IMR-90 (cell line): ENCODE results near the gene SLC22A5. TPM values are rescaled to one million over a fixed set of nuclear protein-coding genes. Genes with fewer than 3 reads are reported as not detected.

ENCODE experiments used
- ATAC-seq: fragments of 200-7000 bp; cut with Tn5 transposase; 2 replicates; pipeline ENCODE4 v1.9.1; 2020; ENCODE audit warnings: low read depth, mild to moderate bottlenecking, moderate library complexity
- BruUV-seq: library from RNA; stranded (reverse); fragments of 400-500 nt; replicated peaks from 2 replicates; lab custom pipeline; 2021; lab: Mats Ljungman, UMichigan
- CTCF ChIA-PET: fragments of 300-600 bp; formaldehyde crosslinking; extraction: SDS; loops from one replicate; lab custom pipeline; 2021; ENCODE audit warnings: antibody characterized with exemption; lab: Yijun Ruan, JAX
- POLR2A ChIA-PET: fragments of 300-600 bp; sonication (Branson Sonifier 250); formaldehyde crosslinking; loops from one replicate; lab custom pipeline; 2022; ENCODE audit warnings: antibody characterized with exemption; ENCODE audit not compliant: unreplicated experiment; lab: Charles Lee
- DNase-seq: peaks from one replicate; pipeline ENCODE4 v3.0.0; 2013
- H2AFZ ChIP-seq: replicated peaks from 2 replicates; pipeline ENCODE3; 2013; ENCODE audit warnings: low read length, mild to moderate bottlenecking; ENCODE audit not compliant: poor library complexity
- H2AK5ac ChIP-seq: 2 replicates; pipeline ENCODE4 v1.6.1; 2013; ENCODE audit warnings: low read depth, low read length, inconsistent platforms
- H2AK9ac ChIP-seq: replicated peaks from 2 replicates; pipeline ENCODE3; 2013; ENCODE audit warnings: mild to moderate bottlenecking, low read depth, low read length, moderate library complexity; ENCODE audit not compliant: poor library complexity
- H2BK120ac ChIP-seq: 2 replicates; pipeline ENCODE4 v1.6.1; 2013; ENCODE audit warnings: low read depth, low read length, inconsistent platforms
- H2BK15ac ChIP-seq: 3 replicates; pipeline ENCODE4 v1.6.1; 2013; ENCODE audit warnings: low read depth, low read length, inconsistent platforms
- H2BK20ac ChIP-seq: 2 replicates; pipeline ENCODE4 v1.6.1; 2013; ENCODE audit warnings: low read depth, mild to moderate bottlenecking, inconsistent platforms, low read length, moderate library complexity
- H2BK5ac ChIP-seq: 2 replicates; pipeline ENCODE4 v1.6.1; 2013; ENCODE audit warnings: mild to moderate bottlenecking, low read depth, low read length, inconsistent platforms; ENCODE audit not compliant: poor library complexity, severe bottlenecking
- H3K14ac ChIP-seq: replicated peaks from 2 replicates; pipeline ENCODE4 v1.6.1; 2013; ENCODE audit warnings: low read depth, low read length, inconsistent platforms
- H3K18ac ChIP-seq: 2 replicates; pipeline ENCODE4 v1.6.1; 2013; ENCODE audit warnings: low read depth, low read length, control low read depth
- H3K23ac ChIP-seq: 2 replicates; pipeline ENCODE4 v1.6.1; 2013; ENCODE audit warnings: low read depth, low read length, inconsistent platforms
- H3K27ac ChIP-seq: 2 replicates; pipeline ENCODE4 v1.5.1; 2013; ENCODE audit warnings: mild to moderate bottlenecking, control low read depth, low read length; ENCODE audit not compliant: insufficient read depth
- H3K27me3 ChIP-seq: 2 replicates; pipeline ENCODE4 v1.6.1; 2013; ENCODE audit warnings: low read length; ENCODE audit not compliant: control insufficient read depth, insufficient read depth
- H3K36me3 ChIP-seq: 2 replicates; pipeline ENCODE4 v1.6.1; 2013; ENCODE audit warnings: low read length, mixed read lengths; ENCODE audit not compliant: control insufficient read depth, insufficient read depth
- H3K4ac ChIP-seq: 2 replicates; pipeline ENCODE4 v1.6.1; 2013; ENCODE audit warnings: low read depth, low read length, inconsistent platforms
- H3K4me1 ChIP-seq: 2 replicates; pipeline ENCODE4 v1.6.1; 2013; ENCODE audit warnings: low read length, mixed read lengths; ENCODE audit not compliant: control insufficient read depth, insufficient read depth
- H3K4me2 ChIP-seq: 2 replicates; pipeline ENCODE4 v1.6.1; 2013; ENCODE audit warnings: low read depth, mild to moderate bottlenecking, control low read depth, low read length, moderate library complexity
- H3K4me3 ChIP-seq: 2 replicates; pipeline ENCODE4 v1.5.1; 2013; ENCODE audit warnings: low read depth, mild to moderate bottlenecking, control low read depth, low read length, moderate library complexity; ENCODE audit not compliant: insufficient read depth
- H3K56ac ChIP-seq: 2 replicates; pipeline ENCODE4 v1.6.1; 2013; ENCODE audit warnings: low read length, inconsistent platforms; ENCODE audit not compliant: insufficient read depth; ENCODE audit errors: extremely low read depth
- H3K79me1 ChIP-seq, 2 experiments: 2 replicates each; pipeline ENCODE4 v1.6.1; 2013; ENCODE audit warnings: low read length in 2 of 2, inconsistent platforms in 1 of 2, low read depth in 1 of 2
- H3K9ac ChIP-seq: 2 replicates; pipeline ENCODE4 v1.6.1; 2013; ENCODE audit warnings: low read depth, low read length, control low read depth
- H3K9me1 ChIP-seq: 2 replicates; pipeline ENCODE4 v1.6.1; 2013; ENCODE audit warnings: low read length, inconsistent platforms; ENCODE audit not compliant: insufficient read depth
- H3K9me3 ChIP-seq: 2 replicates; pipeline ENCODE4 v1.6.1; 2013; ENCODE audit warnings: low read length; ENCODE audit not compliant: control insufficient read depth, insufficient read depth
- H4K20me1 ChIP-seq: 2 replicates; pipeline ENCODE4 v1.6.1; 2013; ENCODE audit warnings: low read length, inconsistent platforms; ENCODE audit not compliant: insufficient read depth
- H4K5ac ChIP-seq: 2 replicates; pipeline ENCODE4 v1.6.1; 2013; ENCODE audit warnings: mild to moderate bottlenecking, low read depth, low read length, control low read depth
- H4K8ac ChIP-seq, 2 experiments: 2 replicates each; pipeline ENCODE4 v1.6.1; 2013; ENCODE audit warnings: low read depth in 2 of 2, low read length in 2 of 2, control low read depth in 1 of 2, inconsistent platforms in 1 of 2
- H4K91ac ChIP-seq: 2 replicates; pipeline ENCODE4 v1.6.1; 2013; ENCODE audit warnings: low read depth, low read length, inconsistent platforms; ENCODE audit not compliant: insufficient read depth
- RFX5 ChIP-seq: IDR thresholded peaks from 2 replicates; pipeline ENCODE4 v1.8.0; 2012; ENCODE audit warnings: low read depth, mild to moderate bottlenecking, low read length, moderate library complexity
- SMC3 ChIP-seq: fragments of 150-350 bp; IDR thresholded peaks from 2 replicates; pipeline ENCODE4 v1.6.1; 2016; ENCODE audit warnings: low read depth, mild to moderate bottlenecking, antibody characterized with exemption, low read length, moderate library complexity
- WGBS, 2 experiments: methylation state at CpG; one replicate each; pipeline versions ENCODE4 v1.1.5 to v1.1.7; 2013; ENCODE audit warnings: missing lambda C conversion rate in 2 of 2; ENCODE audit not compliant: insufficient read length in 1 of 2; ENCODE audit errors: extremely low coverage in 2 of 2; 5-methylcytosine and 5-hydroxymethylcytosine counted together
- dilution Hi-C: fragments of 300-500 bp; cut with HindIII; formaldehyde crosslinking; loops from one replicate; pipeline ENCODE4 v1.14.3; 2018; ENCODE audit warnings: low sequenced_read_pairs; ENCODE audit not compliant: unreplicated experiment
- in situ Hi-C: fragments of 300-500 bp; cut with MboI; formaldehyde crosslinking; loops from 3 replicates; pipeline ENCODE4 v1.14.3; 2019; ENCODE audit warnings: low sequenced_read_pairs, inconsistent platforms, mixed read lengths
- intact Hi-C: fragments of 100-400 bp; cut with micrococcal nuclease; formaldehyde crosslinking; loops from 2 replicates; pipeline ENCODE4 v1.10.0; 2022
- polyA plus RNA-seq, 3 experiments: library from polyadenylated mRNA; depleted of rRNA; stranded (reverse); fragments of >200 nt; gene quantifications; 2 replicates each; pipeline ENCODE4 v1.2.3, GENCODE V29; 2012; ENCODE audit warnings: low replicate concordance in 1 of 3
- total RNA-seq: library from RNA; depleted of rRNA; stranded (reverse); fragments of >200 nt; gene quantifications from 2 replicates; pipeline ENCODE4 v1.2.3, GENCODE V29; 2012

SLC22A5 gene
- total and polyA plus RNA-seq, 2 of the 4 experiments (the other 2 are of a cell fraction): 6.1 to 7.1 TPM

GRCh38 chr5:132355140-132355765 is 14.3 kb upstream of the SLC22A5 start:
- Histone ChIP-seq H4K91ac (no peak overlapping the region), H3K36me3 (no peaks in the 10 kb centered on the region), H4K8ac (no peak overlapping the region), H3K14ac (no peak overlapping the region), H3K4ac (no peak overlapping the region), H3K27ac (no peak overlapping the region), H3K4me3 (no peak overlapping the region), H2AK5ac (no peak overlapping the region), H3K23ac (no peak overlapping the region), H2BK120ac (no peak overlapping the region), H3K9ac (no peak overlapping the region), H4K5ac (no peak overlapping the region), H2BK20ac (no peak overlapping the region), H4K20me1 (no peaks in the 10 kb centered on the region), H3K79me1 (no peaks in the 10 kb centered on the region), H3K9me3 (no peaks in the 10 kb centered on the region), H3K18ac (no peak overlapping the region), H3K56ac (no peak overlapping the region), H3K4me2 (no peak overlapping the region), H3K9me1 (no peaks in the 10 kb centered on the region), H3K27me3 (peaks cover 10% of the 10 kb centered on the region), H2AK9ac (no peak overlapping the region), H2BK15ac (no peak overlapping the region), H2AFZ (no peak overlapping the region), H2BK5ac (no peak overlapping the region), H3K4me1 (no peaks in the 10 kb centered on the region)
- dilution Hi-C loops (no loop called here), in situ Hi-C loops (no loop called here), intact Hi-C loops (no loop called here)
- CTCF ChIA-PET: interaction anchor here (1.0 kb wide), 1 partner anchor 14 kb away, joined by 3 read pairs; no protein-coding TSS in a partner anchor
- WGBS, 2 experiments: 100% methylated on average over 1 of the region's 3 CpGs; no CpG with 5 or more reads in 1 of the 2 experiments
- POLR2A ChIA-PET: interaction anchor here (0.5 kb wide), 1 partner anchor 18 kb away, joined by 4 read pairs; no protein-coding TSS in a partner anchor
- TF ChIP-seq SMC3: no peak
- TF ChIP-seq RFX5: no peak
- no peak for DNase-seq
- BruUV-seq: no TSS peak
- no peak for ATAC-seq
